Measurements from ENCODE around the gene MMRN1. TPM values are rescaled to one million over a fixed set of nuclear protein-coding genes. Genes with fewer than 3 reads are reported as not detected.

MMRN1 gene
- total and polyA plus RNA-seq, 9 donors, result 2.9 to 40.4 (median 30.8) TPM

GRCh38 chr4:89909889-89910288 is 15.2 kb downstream of the MMRN1 start:
- 72 to 88% (median 84%) methylated on average over 1 of the region's 1 CpG for WGBS, 3 donors

GRCh38 chr4:89913623-89914022 is 19.0 kb downstream of the MMRN1 start:
- no peak for DNase-seq
- no peak overlapping the region for H3K4me3 ChIP-seq
- H3K27me3 ChIP-seq, result no peaks in the 10 kb centered on the region
- no peaks in the 10 kb centered on the region for H3K4me1 ChIP-seq (ENCODE audit: insufficient read depth)
- 86 to 93% (median 88%) methylated on average over 1 of the region's 1 CpG for WGBS, 3 donors
- H3K27ac ChIP-seq, result no peak overlapping the region
- H3K9me3 ChIP-seq, result no peaks in the 10 kb centered on the region
- TF ChIP-seq POLR2A (IDR thresholded peaks at IDR 0.05) (no peak), EP300 (IDR thresholded peaks at IDR 0.05) (no peak), CTCF (IDR thresholded peaks at IDR 0.05) (no peak)
- intact Hi-C loops (cut with DNase I), result no loop called here
- no peaks in the 10 kb centered on the region for H3K36me3 ChIP-seq

More at GRCh38 chr4:89909889-89910288, 15.2 kb downstream of the MMRN1 start:
- Histone ChIP-seq H3K4me3 (no peak overlapping the region), H3K36me3 (no peaks in the 10 kb centered on the region), H3K27ac (no peak overlapping the region), H3K27me3 (no peaks in the 10 kb centered on the region), H3K4me1 (ENCODE audit: insufficient read depth) (no peaks in the 10 kb centered on the region), H3K9me3 (no peaks in the 10 kb centered on the region)
- intact Hi-C loops (cut with DNase I), result no loop called here
- no peak for TF ChIP-seq POLR2A (IDR thresholded peaks at IDR 0.05)
- no peak for TF ChIP-seq CTCF (IDR thresholded peaks at IDR 0.05)
- TF ChIP-seq EP300 (IDR thresholded peaks at IDR 0.05), result no peak
- DNase-seq, result no peak

- no peak overlapping the region for H3K27ac ChIP-seq
- 25 to 57% (median 43%) methylated on average over 1 of the region's 1 CpG for WGBS, 3 donors
- no peak for TF ChIP-seq CTCF (IDR thresholded peaks at IDR 0.05)
- TF ChIP-seq POLR2A (IDR thresholded peaks at IDR 0.05), result no peak
- no peak for TF ChIP-seq EP300 (IDR thresholded peaks at IDR 0.05)
- H3K27me3 ChIP-seq, result no peaks in the 10 kb centered on the region
- H3K9me3 ChIP-seq, result no peaks in the 10 kb centered on the region
- intact Hi-C loops (cut with DNase I), result no loop called here
- no peak overlapping the region for H3K4me3 ChIP-seq
- H3K36me3 ChIP-seq, result no peaks in the 10 kb centered on the region
- DNase-seq, result no peak
- H3K4me1 ChIP-seq (ENCODE audit: insufficient read depth), result no peaks in the 10 kb centered on the region
Measured at GRCh38 chr4:89914609-89915550, 20.2 kb downstream of the MMRN1 start.

- Histone ChIP-seq H3K36me3 (no peaks in the 10 kb centered on the region), H3K4me1 (ENCODE audit: insufficient read depth) (no peaks in the 10 kb centered on the region), H3K27me3 (no peaks in the 10 kb centered on the region), H3K4me3 (no peak overlapping the region), H3K9me3 (no peaks in the 10 kb centered on the region), H3K27ac (no peak overlapping the region)
- WGBS, 3 donors, result 21 to 33% (median 25%) methylated on average over 3 of the region's 3 CpGs
- no peak for DNase-seq
- intact Hi-C loops (cut with DNase I), result no loop called here
- no peak for TF ChIP-seq EP300 (IDR thresholded peaks at IDR 0.05)
- TF ChIP-seq POLR2A (IDR thresholded peaks at IDR 0.05), result no peak
- no peak for TF ChIP-seq CTCF (IDR thresholded peaks at IDR 0.05)
Measured at GRCh38 chr4:89915937-89916336, 21.3 kb downstream of the MMRN1 start.

Data from ovary (tissue), 9 donors.